ENCODE data around the gene COL6A3. TPM values are rescaled to one million over a fixed set of nuclear protein-coding genes. Genes with fewer than 3 reads are reported as not detected.
"Not testable (repeated sequence)": the region's sequence is repeated elsewhere in the genome, so short reads cannot be mapped to it uniquely, and the experiment has no call there.

Gene COL6A3
- total RNA-seq, 1 donor from 2014 or later: 57.1 TPM

- H3K36me3 ChIP-seq: peaks cover 17% of the 10 kb centered on the region
- TF ChIP-seq CTCF (IDR thresholded peaks at IDR 0.05; ENCODE audit: borderline replicate concordance): no peak
- peak overlapping the region; percentile 65 for H3K27ac ChIP-seq (replicated peaks)
- H3K9me3 ChIP-seq (replicated peaks): no peaks in the 10 kb centered on the region
- intact Hi-C loops (cut with micrococcal nuclease): no loop called here
- H3K4me1 ChIP-seq: peaks cover 25% of the 10 kb centered on the region
- peaks cover 38% of the 10 kb centered on the region for H3K27me3 ChIP-seq (ENCODE audit: low read depth)
- H3K4me3 ChIP-seq: no peak overlapping the region
- DNase-seq: no peak
Measured at GRCh38 chr2:237359518-237359840, 54.5 kb downstream of the COL6A3 start.

- no peak for DNase-seq
- Histone ChIP-seq H3K4me3 (no peak overlapping the region), H3K27ac (replicated peaks) (peak overlapping the region; percentile 65), H3K36me3 (peaks cover 12% of the 10 kb centered on the region), H3K9me3 (replicated peaks) (no peaks in the 10 kb centered on the region), H3K4me1 (peaks cover 25% of the 10 kb centered on the region), H3K27me3 (ENCODE audit: low read depth) (peaks cover 40% of the 10 kb centered on the region)
- intact Hi-C loops (cut with micrococcal nuclease): no loop called here
- TF ChIP-seq CTCF (IDR thresholded peaks at IDR 0.05; ENCODE audit: borderline replicate concordance): no peak
Measured at GRCh38 chr2:237358721-237359517, 55.0 kb downstream of the COL6A3 start.

GRCh38 chr2:237355701-237356100 lies 58.3 kb downstream of the COL6A3 start:
- no peak for DNase-seq
- no peak for TF ChIP-seq CTCF (IDR thresholded peaks at IDR 0.05; ENCODE audit: borderline replicate concordance)
- peaks cover 69% of the 10 kb centered on the region for H3K27me3 ChIP-seq (ENCODE audit: low read depth)
- no peak overlapping the region for H3K4me3 ChIP-seq
- no peaks in the 10 kb centered on the region for H3K9me3 ChIP-seq (replicated peaks)
- intact Hi-C loops (cut with micrococcal nuclease): no loop called here
- peaks cover 12% of the 10 kb centered on the region for H3K36me3 ChIP-seq
- peaks cover 15% of the 10 kb centered on the region for H3K4me1 ChIP-seq
- H3K27ac ChIP-seq (replicated peaks): peak overlapping the region; percentile 30

- Histone ChIP-seq H3K27me3 (ENCODE audit: low read depth) (peaks cover 65% of the 10 kb centered on the region), H3K4me3 (no peak overlapping the region), H3K9me3 (replicated peaks) (no peaks in the 10 kb centered on the region), H3K4me1 (peaks cover 7% of the 10 kb centered on the region), H3K36me3 (peaks cover 12% of the 10 kb centered on the region), H3K27ac (replicated peaks) (no peak overlapping the region)
- intact Hi-C loops (cut with micrococcal nuclease): no loop called here
- TF ChIP-seq CTCF (IDR thresholded peaks at IDR 0.05; ENCODE audit: borderline replicate concordance): no peak
- DNase-seq: no peak
Measured at GRCh38 chr2:237354892-237355291, 59.1 kb downstream of the COL6A3 start.

- H3K4me1 ChIP-seq; intact Hi-C loops (cut with micrococcal nuclease); H3K27ac ChIP-seq (replicated peaks): not testable (repeated sequence)
Measured at GRCh38 chr2:237354172-237354571, 59.8 kb downstream of the COL6A3 start.

GRCh38 chr2:237353215-237353614 lies 60.7 kb downstream of the COL6A3 start:
- Histone ChIP-seq H3K36me3 (peaks cover 12% of the 10 kb centered on the region), H3K4me1 (peaks cover 6% of the 10 kb centered on the region)

More at GRCh38 chr2:237354172-237354571, 59.8 kb downstream of the COL6A3 start:
- Histone ChIP-seq H3K36me3 (peaks cover 12% of the 10 kb centered on the region), H3K27me3 (ENCODE audit: low read depth) (peaks cover 58% of the 10 kb centered on the region)
- H3K4me3 ChIP-seq; H3K9me3 ChIP-seq (replicated peaks); DNase-seq: not testable (repeated sequence)

More at GRCh38 chr2:237353215-237353614, 60.7 kb downstream of the COL6A3 start:
- H3K9me3 ChIP-seq (replicated peaks): no peaks in the 10 kb centered on the region
- intact Hi-C loops (cut with micrococcal nuclease): no loop called here
- TF ChIP-seq CTCF (IDR thresholded peaks at IDR 0.05; ENCODE audit: borderline replicate concordance): no peak
- H3K27ac ChIP-seq (replicated peaks): no peak overlapping the region
- peaks cover 48% of the 10 kb centered on the region for H3K27me3 ChIP-seq (ENCODE audit: low read depth)
- no peak for DNase-seq
- H3K4me3 ChIP-seq: no peak overlapping the region

Data from left ventricle myocardium inferior (tissue), 1 donor.